H1 (cell line): ENCODE data around the gene HSFX2.
"Not testable (repeated sequence)": the region's sequence is repeated elsewhere in the genome, so short reads cannot be mapped to it uniquely, and the experiment has no call there.

ENCODE experiments used
- BACH1 ChIP-seq: IDR thresholded peaks from 2 replicates; pipeline ENCODE4 v1.6.1; 2012; ENCODE audit warnings: low read length, improper control_type of control experiment
- CHD1 ChIP-seq: IDR thresholded peaks from 2 replicates; pipeline ENCODE4 v1.6.1; 2012; ENCODE audit warnings: low read depth, low read length, improper control_type of control experiment
- EZH2 ChIP-seq: fragments of 200-600 bp; sonication (generic); IDR thresholded peaks from 2 replicates; pipeline ENCODE4 v1.7.1; 2012; ENCODE audit warnings: low read depth, mild to moderate bottlenecking, moderate library complexity, low read length, inconsistent platforms; ENCODE audit not compliant: severe bottlenecking
- GABPA ChIP-seq: IDR thresholded peaks from 2 replicates; pipeline ENCODE4 v1.6.1; 2011; ENCODE audit warnings: mild to moderate bottlenecking, low read length, moderate library complexity, borderline replicate concordance; ENCODE audit not compliant: insufficient read depth
- HDAC6 ChIP-seq: IDR thresholded peaks from one replicate; pipeline ENCODE4 v1.7.1; 2012; ENCODE audit warnings: low read depth, mild to moderate bottlenecking, inconsistent platforms, low read length, moderate library complexity
- JUN ChIP-seq: IDR thresholded peaks from 2 replicates; pipeline ENCODE4 v1.6.1; 2011; ENCODE audit warnings: low read depth, mild to moderate bottlenecking, improper control_type of control experiment, low read length
- POLR2A ChIP-seq, 2 experiments: IDR thresholded peaks; 1 replicate in 1 of 2; 2 replicates in 1 of 2; pipeline ENCODE4 v1.6.1; 2011; ENCODE audit warnings: low read depth in 2 of 2, low read length in 2 of 2, mild to moderate bottlenecking in 2 of 2; ENCODE audit errors: control extremely low read depth in 1 of 2
- POLR2AphosphoS5 ChIP-seq: IDR thresholded peaks from 2 replicates; pipeline ENCODE4 v1.6.1; 2011; ENCODE audit warnings: low read depth, low read length
- RFX5 ChIP-seq: IDR thresholded peaks from 2 replicates; pipeline ENCODE4 v1.6.1; 2011; ENCODE audit warnings: low read depth, low read length, improper control_type of control experiment, borderline replicate concordance
- RNF2 ChIP-seq: fragments of 200-900, 300-1000 bp; sonication (generic); IDR thresholded peaks from 2 replicates; pipeline ENCODE4 v1.7.1; 2016; ENCODE audit warnings: borderline replicate concordance, low read depth, mild to moderate bottlenecking, antibody characterized with exemption, low read length; ENCODE audit not compliant: poor library complexity, severe bottlenecking; ENCODE audit errors: missing control alignments
- TF ChIP-seq, protein P1 (sequence below), 3 experiments: IDR thresholded peaks; 1 replicate in 2 of 3; 2 replicates in 1 of 3; pipeline versions ENCODE4 v1.5.1 to v1.6.1; 2011; ENCODE audit warnings: low read length in 3 of 3, mild to moderate bottlenecking in 3 of 3, inconsistent platforms in 2 of 3, low read depth in 1 of 3, moderate library complexity in 1 of 3; ENCODE audit not compliant: insufficient read depth in 1 of 3; ENCODE audit errors: control extremely low read depth in 1 of 3

DNA sequence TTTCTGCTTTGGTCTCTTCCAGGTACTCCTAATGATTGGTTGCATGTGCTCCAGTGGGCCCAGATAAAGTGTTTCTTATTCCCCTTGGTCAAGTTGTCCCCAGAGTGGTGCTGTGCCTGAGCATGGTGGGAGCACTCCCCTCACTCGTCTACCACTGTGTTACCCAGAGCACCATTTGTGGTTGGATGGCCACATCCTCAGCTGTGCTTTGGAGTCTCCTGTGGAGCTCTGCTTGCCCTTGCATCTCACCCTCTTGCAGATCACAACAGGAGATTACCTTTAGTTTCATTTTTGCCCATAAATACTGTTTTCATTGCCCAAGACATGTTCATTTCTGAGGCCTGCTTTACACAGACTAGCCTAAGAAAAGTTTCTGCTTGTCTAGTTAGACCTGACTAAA, 44.7 kb downstream of the HSFX2 start:
- TF ChIP-seq, protein P1, sequence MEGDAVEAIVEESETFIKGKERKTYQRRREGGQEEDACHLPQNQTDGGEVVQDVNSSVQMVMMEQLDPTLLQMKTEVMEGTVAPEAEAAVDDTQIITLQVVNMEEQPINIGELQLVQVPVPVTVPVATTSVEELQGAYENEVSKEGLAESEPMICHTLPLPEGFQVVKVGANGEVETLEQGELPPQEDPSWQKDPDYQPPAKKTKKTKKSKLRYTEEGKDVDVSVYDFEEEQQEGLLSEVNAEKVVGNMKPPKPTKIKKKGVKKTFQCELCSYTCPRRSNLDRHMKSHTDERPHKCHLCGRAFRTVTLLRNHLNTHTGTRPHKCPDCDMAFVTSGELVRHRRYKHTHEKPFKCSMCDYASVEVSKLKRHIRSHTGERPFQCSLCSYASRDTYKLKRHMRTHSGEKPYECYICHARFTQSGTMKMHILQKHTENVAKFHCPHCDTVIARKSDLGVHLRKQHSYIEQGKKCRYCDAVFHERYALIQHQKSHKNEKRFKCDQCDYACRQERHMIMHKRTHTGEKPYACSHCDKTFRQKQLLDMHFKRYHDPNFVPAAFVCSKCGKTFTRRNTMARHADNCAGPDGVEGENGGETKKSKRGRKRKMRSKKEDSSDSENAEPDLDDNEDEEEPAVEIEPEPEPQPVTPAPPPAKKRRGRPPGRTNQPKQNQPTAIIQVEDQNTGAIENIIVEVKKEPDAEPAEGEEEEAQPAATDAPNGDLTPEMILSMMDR (IDR thresholded peaks at IDR 0.05; ENCODE audit: control extremely low read depth in 1 of 3, insufficient read depth in 1 of 3, low read depth in 1 of 3, low read length in 3 of 3), result not testable (repeated sequence)
- not testable (repeated sequence) for TF ChIP-seq POLR2A (IDR thresholded peaks at IDR 0.05; ENCODE audit: control extremely low read depth in 1 of 2, low read depth in 2 of 2, low read length in 2 of 2); GABPA; JUN; RFX5; POLR2AphosphoS5; CHD1; RNF2; HDAC6; BACH1; EZH2
